Measurements from ENCODE around the gene CNN2. TPM values are rescaled to one million over a fixed set of nuclear protein-coding genes. Genes with fewer than 3 reads are reported as not detected.
A peak's percentile ranks its signal among the peaks of the same experiment; 100 is the strongest.

The CNN2 gene
- total RNA-seq, 1 donor from 2014 or later, result 163 TPM

GRCh38 chr19:1000591-1001537 is 25.5 kb upstream of the CNN2 start:
- intact Hi-C loops (cut with micrococcal nuclease), result loop anchor here (2.0 kb wide), 2 partner anchors 76 to 230 kb away; no protein-coding TSS in a partner anchor
- DNase-seq (ENCODE audit: low spot score), result no peak
- no peak overlapping the region for H3K4me3 Mint-ChIP-seq (ENCODE audit: low read depth)
- H3K36me3 Mint-ChIP-seq (ENCODE audit: low read depth), result peaks cover 5% of the 10 kb centered on the region
- peaks cover 1% of the 10 kb centered on the region for H3K4me1 Mint-ChIP-seq (ENCODE audit: low read depth)
- H3K27me3 Mint-ChIP-seq (ENCODE audit: low read depth), result peaks cover 27% of the 10 kb centered on the region
- H3K9me3 Mint-ChIP-seq, result no peaks in the 10 kb centered on the region
- H3K27ac Mint-ChIP-seq, result no peak overlapping the region

- Mint-ChIP-seq H3K4me3 (ENCODE audit: low read depth) (no peak overlapping the region), H3K36me3 (ENCODE audit: low read depth) (no peaks in the 10 kb centered on the region), H3K9me3 (no peaks in the 10 kb centered on the region), H3K27me3 (ENCODE audit: low read depth) (peaks cover 23% of the 10 kb centered on the region), H3K4me1 (ENCODE audit: low read depth) (peaks cover 1% of the 10 kb centered on the region), H3K27ac (no peak overlapping the region)
- DNase-seq (ENCODE audit: low spot score), result peak; percentile 49
- intact Hi-C loops (cut with micrococcal nuclease), result loop anchor here (2.0 kb wide), 2 partner anchors 77 to 231 kb away; no protein-coding TSS in a partner anchor
These were observed 24.8 kb upstream of the CNN2 start for GRCh38 chr19:1001538-1002166.

- no peaks in the 10 kb centered on the region for H3K36me3 Mint-ChIP-seq (ENCODE audit: low read depth)
- H3K4me1 Mint-ChIP-seq (ENCODE audit: low read depth), result peaks cover 1% of the 10 kb centered on the region
- intact Hi-C loops (cut with micrococcal nuclease), result no loop called here
- H3K27me3 Mint-ChIP-seq (ENCODE audit: low read depth), result peaks cover 22% of the 10 kb centered on the region
- no peaks in the 10 kb centered on the region for H3K9me3 Mint-ChIP-seq
- no peak for DNase-seq (ENCODE audit: low spot score)
- H3K27ac Mint-ChIP-seq, result no peak overlapping the region
- H3K4me3 Mint-ChIP-seq (ENCODE audit: low read depth), result no peak overlapping the region
These were observed 23.8 kb upstream of the CNN2 start for GRCh38 chr19:1002600-1002999.

- Mint-ChIP-seq H3K9me3 (no peaks in the 10 kb centered on the region), H3K27me3 (ENCODE audit: low read depth) (peaks cover 15% of the 10 kb centered on the region), H3K36me3 (ENCODE audit: low read depth) (no peaks in the 10 kb centered on the region), H3K4me3 (ENCODE audit: low read depth) (no peak overlapping the region), H3K27ac (no peak overlapping the region), H3K4me1 (ENCODE audit: low read depth) (peaks cover 1% of the 10 kb centered on the region)
- DNase-seq (ENCODE audit: low spot score), result no peak
- intact Hi-C loops (cut with micrococcal nuclease), result no loop called here
These were observed 23.1 kb upstream of the CNN2 start for GRCh38 chr19:1003283-1003682.

- intact Hi-C loops (cut with micrococcal nuclease), result no loop called here
- no peaks in the 10 kb centered on the region for H3K9me3 Mint-ChIP-seq
- H3K4me3 Mint-ChIP-seq (ENCODE audit: low read depth), result no peak overlapping the region
- no peak overlapping the region for H3K27ac Mint-ChIP-seq
- DNase-seq (ENCODE audit: low spot score), result no peak
- no peaks in the 10 kb centered on the region for H3K36me3 Mint-ChIP-seq (ENCODE audit: low read depth)
- peaks cover 1% of the 10 kb centered on the region for H3K4me1 Mint-ChIP-seq (ENCODE audit: low read depth)
- peaks cover 7% of the 10 kb centered on the region for H3K27me3 Mint-ChIP-seq (ENCODE audit: low read depth)
These were observed 22.1 kb upstream of the CNN2 start for GRCh38 chr19:1004204-1004802.

- Mint-ChIP-seq H3K27ac (peak overlapping the region; percentile 39), H3K4me1 (ENCODE audit: low read depth) (no peaks in the 10 kb centered on the region), H3K4me3 (ENCODE audit: low read depth) (no peak overlapping the region), H3K36me3 (ENCODE audit: low read depth) (peaks cover 3% of the 10 kb centered on the region), H3K27me3 (ENCODE audit: low read depth) (peaks cover 3% of the 10 kb centered on the region), H3K9me3 (no peaks in the 10 kb centered on the region)
- no peak for DNase-seq (ENCODE audit: low spot score)
- intact Hi-C loops (cut with micrococcal nuclease), result no loop called here
These were observed 21.4 kb upstream of the CNN2 start for GRCh38 chr19:1004803-1005664.

- Mint-ChIP-seq H3K4me1 (ENCODE audit: low read depth) (no peaks in the 10 kb centered on the region), H3K4me3 (ENCODE audit: low read depth) (no peak overlapping the region), H3K27ac (no peak overlapping the region), H3K27me3 (ENCODE audit: low read depth) (peaks cover 3% of the 10 kb centered on the region), H3K9me3 (no peaks in the 10 kb centered on the region), H3K36me3 (ENCODE audit: low read depth) (peaks cover 3% of the 10 kb centered on the region)
- DNase-seq (ENCODE audit: low spot score), result no peak
- intact Hi-C loops (cut with micrococcal nuclease), result no loop called here
These were observed 19.6 kb upstream of the CNN2 start for GRCh38 chr19:1006711-1007398.

- Mint-ChIP-seq H3K4me3 (ENCODE audit: low read depth) (no peak overlapping the region), H3K4me1 (ENCODE audit: low read depth) (no peaks in the 10 kb centered on the region), H3K36me3 (ENCODE audit: low read depth) (peaks cover 3% of the 10 kb centered on the region), H3K27ac (no peak overlapping the region), H3K9me3 (no peaks in the 10 kb centered on the region), H3K27me3 (ENCODE audit: low read depth) (peaks cover 1% of the 10 kb centered on the region)
- DNase-seq (ENCODE audit: low spot score), result no peak
- intact Hi-C loops (cut with micrococcal nuclease), result no loop called here
These were observed 18.8 kb upstream of the CNN2 start for GRCh38 chr19:1007399-1008251.

GRCh38 chr19:1008268-1009040 is 18.0 kb upstream of the CNN2 start:
- intact Hi-C loops (cut with micrococcal nuclease), result no loop called here
- Mint-ChIP-seq H3K36me3 (ENCODE audit: low read depth) (peaks cover 3% of the 10 kb centered on the region), H3K4me1 (ENCODE audit: low read depth) (no peaks in the 10 kb centered on the region), H3K9me3 (no peaks in the 10 kb centered on the region), H3K27me3 (ENCODE audit: low read depth) (no peaks in the 10 kb centered on the region), H3K4me3 (ENCODE audit: low read depth) (no peak overlapping the region), H3K27ac (no peak overlapping the region)
- DNase-seq (ENCODE audit: low spot score), result no peak

- Mint-ChIP-seq H3K9me3 (no peaks in the 10 kb centered on the region), H3K4me3 (ENCODE audit: low read depth) (no peak overlapping the region), H3K4me1 (ENCODE audit: low read depth) (no peaks in the 10 kb centered on the region), H3K27ac (no peak overlapping the region), H3K27me3 (ENCODE audit: low read depth) (no peaks in the 10 kb centered on the region), H3K36me3 (ENCODE audit: low read depth) (peaks cover 3% of the 10 kb centered on the region)
- no peak for DNase-seq (ENCODE audit: low spot score)
- intact Hi-C loops (cut with micrococcal nuclease), result no loop called here
These were observed 17.1 kb upstream of the CNN2 start for GRCh38 chr19:1009041-1009980.
